Measurements from ENCODE around the gene ELOVL5. TPM values are rescaled to one million over a fixed set of nuclear protein-coding genes. Genes with fewer than 3 reads are reported as not detected.

The ELOVL5 gene
- total RNA-seq, 1 experiment from 2014 or later, result 121 TPM

DNA sequence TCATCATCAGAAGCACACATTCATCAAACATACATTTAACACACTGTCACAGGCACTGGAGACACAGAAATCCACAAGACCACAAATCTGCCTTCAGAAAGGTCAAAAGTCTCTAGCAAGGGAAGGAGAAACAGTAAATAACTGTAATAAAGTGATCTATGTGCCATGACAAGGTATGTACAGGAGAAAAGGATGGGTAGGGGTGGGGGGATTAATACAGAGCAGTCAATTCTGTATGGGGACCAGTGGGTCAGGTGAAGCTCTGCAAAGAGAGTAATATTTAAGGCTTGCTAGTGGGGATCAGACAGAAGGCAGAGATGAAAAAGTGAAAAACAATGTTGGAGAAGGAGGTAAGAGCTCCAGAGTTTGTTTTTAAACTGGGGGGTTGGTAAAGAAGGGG, 32.6 kb downstream of the ELOVL5 start:
- Histone ChIP-seq H2BK15ac (ENCODE audit: low read depth, low read length) (no peak overlapping the region), H3K23me2 (ENCODE audit: insufficient read length, low read depth, low read length, poor library complexity, severe bottlenecking) (no peaks in the 10 kb centered on the region), H3T11ph (ENCODE audit: low read length) (no peak overlapping the region), H2AFZ (ENCODE audit: low read length) (no peak overlapping the region), H4K8ac (replicated peaks; ENCODE audit: insufficient read length, low read depth, low read length) (no peak overlapping the region), H3K27ac (ENCODE audit: insufficient read length, low read depth, low read length) (no peak overlapping the region), H3K18ac (ENCODE audit: insufficient read length, low read depth, low read length) (no peak overlapping the region), H2BK120ac (ENCODE audit: low read depth, low read length, poor library complexity, severe bottlenecking) (no peak overlapping the region), H3K4me1 (ENCODE audit: insufficient read depth, low read length) (no peaks in the 10 kb centered on the region), H3K23ac (ENCODE audit: insufficient read length, low read depth, low read length) (no peak overlapping the region), H4K5ac (ENCODE audit: insufficient read length, low read depth, low read length) (no peak overlapping the region), H3K79me1 (ENCODE audit: insufficient read depth, low read depth, low read length, poor library complexity, severe bottlenecking) (no peaks in the 10 kb centered on the region), H3K27me3 (ENCODE audit: insufficient read depth, low read length) (no peaks in the 10 kb centered on the region), H2AK5ac (ENCODE audit: insufficient read length, low read length) (no peak overlapping the region), H3K56ac (ENCODE audit: insufficient read length, low read depth, low read length) (no peak overlapping the region), H3K9me3 (ENCODE audit: control insufficient read depth, low read depth, low read length) (no peaks in the 10 kb centered on the region), H4K20me1 (ENCODE audit: control insufficient read depth, insufficient read depth, insufficient read length) (no peaks in the 10 kb centered on the region), H4K91ac (ENCODE audit: insufficient read length, low read depth, low read length) (no peak overlapping the region), H3K4me2 (ENCODE audit: insufficient read depth, insufficient read length, low read length) (no peak overlapping the region), H3K9ac (ENCODE audit: extremely low read depth, insufficient read length, low read length) (no peak overlapping the region), H2BK12ac (ENCODE audit: insufficient read length, low read depth, low read length) (no peak overlapping the region), H2BK20ac (ENCODE audit: low read depth, low read length, poor library complexity, severe bottlenecking) (no peak overlapping the region), H3K4ac (ENCODE audit: low read depth, low read length) (no peak overlapping the region), H3K79me2 (ENCODE audit: insufficient read depth, low read length) (peaks cover 31% of the 10 kb centered on the region; the same call in 1 of the 2 replicates), H2BK5ac (ENCODE audit: insufficient read length, low read length) (no peak overlapping the region), H3K14ac (ENCODE audit: insufficient read depth, low read length) (no peak overlapping the region)
- Mint-ChIP-seq H3K36me3 (ENCODE audit: insufficient read depth in 1 of 3, low read depth in 3 of 3) (peaks cover 0 to 3% (median 3%) of the 10 kb centered on the region in 3 experiments; a peak in 3 of 7 replicates), H3K4me3 (no peak overlapping the region), H3K9me3 (no peaks in the 10 kb centered on the region), H3K27ac (no peak overlapping the region; a peak in 1 of 7 replicates), H3K4me1 (peaks cover 24 to 25% of the 10 kb centered on the region in 2 experiments), H3K27me3 (ENCODE audit: low read depth) (no peaks in the 10 kb centered on the region)
- no peak for TF ChIP-seq CTCF (conservative IDR thresholded peaks at IDR 0.05)
- DNase-seq, result no peak

Measured in H9 (cell line).